AG09319 (cell line): ENCODE data around the gene ADAM29.

Experiments
- DNase-seq: peaks from one replicate; pipeline ENCODE4 v3.0.0-alpha.2; 2010; ENCODE audit warnings: low read depth; ENCODE audit errors: extremely low read depth
- CTCF ChIP-seq: IDR thresholded peaks from 2 replicates; pipeline ENCODE4 v1.5.1; 2011; ENCODE audit warnings: low read depth, mild to moderate bottlenecking, inconsistent platforms, low read length, moderate library complexity

The ADAM29 gene

GRCh38 chr4:174882317-174882992, 35.7 kb upstream of the ADAM29 start:
- DNase-seq = no peak
- TF ChIP-seq CTCF = no peak

GRCh38 chr4:174907508-174907907, 10.7 kb upstream of the ADAM29 start:
- TF ChIP-seq CTCF = no peak
- DNase-seq = no peak

- TF ChIP-seq CTCF = no peak
- DNase-seq = no peak
Observed at GRCh38 chr4:174910271-174910670, 7.9 kb upstream of the ADAM29 start.

- TF ChIP-seq CTCF = no peak
- no peak for DNase-seq
Observed at GRCh38 chr4:174912919-174913543, 5.1 kb upstream of the ADAM29 start.

GRCh38 chr4:174919886-174920423, 1.8 kb downstream of the ADAM29 start:
- no peak for DNase-seq
- no peak for TF ChIP-seq CTCF

- TF ChIP-seq CTCF = no peak
Observed at GRCh38 chr4:174926958-174927357, 8.8 kb downstream of the ADAM29 start.

GRCh38 chr4:174928174-174928573, 10.0 kb downstream of the ADAM29 start:
- TF ChIP-seq CTCF = no peak
- DNase-seq = no peak

More at GRCh38 chr4:174926958-174927357, 8.8 kb downstream of the ADAM29 start:
- DNase-seq = no peak
